ENCODE results near the gene EVI5L.

DNA sequence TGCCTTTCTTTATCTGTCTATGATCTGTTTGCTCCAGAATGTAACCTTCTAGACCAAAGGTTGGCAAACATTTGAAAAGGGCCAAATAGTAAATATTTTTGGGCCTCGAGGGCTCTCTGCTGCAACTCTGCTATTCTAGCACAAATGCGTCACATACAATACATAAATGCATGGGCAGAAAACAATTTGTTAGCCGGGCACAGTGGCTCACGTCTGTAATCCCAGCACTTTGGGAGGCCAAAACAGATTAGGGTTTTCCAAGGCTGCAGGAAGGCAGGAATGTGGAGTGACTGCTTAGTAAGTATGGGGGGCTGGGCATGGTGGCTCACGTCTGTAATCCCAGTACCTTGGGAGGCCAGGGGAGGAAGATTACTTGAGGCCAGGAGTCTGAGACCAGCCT is 21.9 kb upstream of the EVI5L start:
- TF ChIP-seq, protein P1, sequence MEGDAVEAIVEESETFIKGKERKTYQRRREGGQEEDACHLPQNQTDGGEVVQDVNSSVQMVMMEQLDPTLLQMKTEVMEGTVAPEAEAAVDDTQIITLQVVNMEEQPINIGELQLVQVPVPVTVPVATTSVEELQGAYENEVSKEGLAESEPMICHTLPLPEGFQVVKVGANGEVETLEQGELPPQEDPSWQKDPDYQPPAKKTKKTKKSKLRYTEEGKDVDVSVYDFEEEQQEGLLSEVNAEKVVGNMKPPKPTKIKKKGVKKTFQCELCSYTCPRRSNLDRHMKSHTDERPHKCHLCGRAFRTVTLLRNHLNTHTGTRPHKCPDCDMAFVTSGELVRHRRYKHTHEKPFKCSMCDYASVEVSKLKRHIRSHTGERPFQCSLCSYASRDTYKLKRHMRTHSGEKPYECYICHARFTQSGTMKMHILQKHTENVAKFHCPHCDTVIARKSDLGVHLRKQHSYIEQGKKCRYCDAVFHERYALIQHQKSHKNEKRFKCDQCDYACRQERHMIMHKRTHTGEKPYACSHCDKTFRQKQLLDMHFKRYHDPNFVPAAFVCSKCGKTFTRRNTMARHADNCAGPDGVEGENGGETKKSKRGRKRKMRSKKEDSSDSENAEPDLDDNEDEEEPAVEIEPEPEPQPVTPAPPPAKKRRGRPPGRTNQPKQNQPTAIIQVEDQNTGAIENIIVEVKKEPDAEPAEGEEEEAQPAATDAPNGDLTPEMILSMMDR (IDR thresholded peaks at IDR 0.05; ENCODE audit: extremely low read depth in 1 of 2, insufficient read depth in 1 of 2, low read depth in 1 of 2, low read length in 2 of 2): no peak
- no peak for TF ChIP-seq POLR2A (IDR thresholded peaks at IDR 0.05; ENCODE audit: low read depth, low read length)
- TF ChIP-seq, protein P2, sequence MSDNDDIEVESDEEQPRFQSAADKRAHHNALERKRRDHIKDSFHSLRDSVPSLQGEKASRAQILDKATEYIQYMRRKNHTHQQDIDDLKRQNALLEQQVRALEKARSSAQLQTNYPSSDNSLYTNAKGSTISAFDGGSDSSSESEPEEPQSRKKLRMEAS (IDR thresholded peaks at IDR 0.05; ENCODE audit: insufficient read depth, insufficient read length): no peak
- no peak for TF ChIP-seq POLR2AphosphoS5 (IDR thresholded peaks at IDR 0.05; ENCODE audit: insufficient read depth, low read depth, low read length)
- TF ChIP-seq EZH2 (IDR thresholded peaks at IDR 0.05; ENCODE audit: borderline replicate concordance, low read depth, low read length, severe bottlenecking): no peak

Data from endothelial cell of umbilical vein (primary cell).